HepG2 (cell line): Measurements from ENCODE around the gene HEXIM1. TPM values are rescaled to one million over a fixed set of nuclear protein-coding genes. Genes with fewer than 3 reads are reported as not detected.

Experiments used
- ARNT2 ChIP-seq: sonication (generic); formaldehyde crosslinking; IDR thresholded peaks from 2 replicates; pipeline ENCODE4 v1.8.0; 2022; ENCODE audit warnings: mild to moderate bottlenecking, low read depth, missing genetic modification reagents, moderate library complexity
- BHLHE40 ChIP-seq: IDR thresholded peaks from 2 replicates; pipeline ENCODE4 v1.6.1; 2011; ENCODE audit warnings: low read length, improper control_type of control experiment
- CC2D1A ChIP-seq: sonication (generic); formaldehyde crosslinking; IDR thresholded peaks from 2 replicates; pipeline ENCODE4 v1.8.1; 2023; ENCODE audit warnings: mild to moderate bottlenecking, missing genetic modification reagents
- EZH2 ChIP-seq: conservative IDR thresholded peaks from 2 replicates; pipeline ENCODE4 v1.6.1; 2012; ENCODE audit warnings: mild to moderate bottlenecking, low read depth, low read length, moderate library complexity
- HIC2 ChIP-seq: sonication (generic); formaldehyde crosslinking; IDR thresholded peaks from 2 replicates; pipeline ENCODE4 v1.9.0; 2022; ENCODE audit warnings: low read depth, missing genetic modification reagents
- HNRNPK ChIP-seq: fragments of 200-400 bp; formaldehyde crosslinking; IDR thresholded peaks from 2 replicates; pipeline ENCODE4 v1.6.1; 2018; ENCODE audit warnings: low read length, low read depth, moderate library complexity, mild to moderate bottlenecking; ENCODE audit not compliant: poor library complexity, severe bottlenecking
- MAX ChIP-seq: IDR thresholded peaks from 2 replicates; pipeline ENCODE4 v1.6.1; 2012; ENCODE audit warnings: inconsistent platforms
- MED13 ChIP-seq: sonication (generic); formaldehyde crosslinking; IDR thresholded peaks from 2 replicates; pipeline ENCODE4 v1.5.0; 2020; ENCODE audit warnings: missing genetic modification reagents
- POLR2AphosphoS5 ChIP-seq: IDR thresholded peaks from 2 replicates; pipeline ENCODE4 v1.6.1; 2012; ENCODE audit warnings: low read depth, low read length
- RORA ChIP-seq: sonication (generic); formaldehyde crosslinking; IDR thresholded peaks from 2 replicates; pipeline ENCODE4 v1.5.0; 2020; ENCODE audit warnings: mild to moderate bottlenecking, missing genetic modification reagents, moderate library complexity
- RXRA ChIP-seq: sonication (generic); formaldehyde crosslinking; IDR thresholded peaks from 2 replicates; pipeline ENCODE4 v1.5.1; 2020; ENCODE audit warnings: missing genetic modification reagents
- SMAD1 ChIP-seq: sonication (generic); formaldehyde crosslinking; IDR thresholded peaks from 2 replicates; pipeline ENCODE4 v1.4.0; 2020; ENCODE audit warnings: missing genetic modification reagents, low read depth, mild to moderate bottlenecking, borderline replicate concordance
- ZC3H4 ChIP-seq: sonication (generic); formaldehyde crosslinking; IDR thresholded peaks from 2 replicates; pipeline ENCODE4 v1.4.0; 2020; ENCODE audit warnings: missing genetic modification reagents, borderline replicate concordance
- ZFAT ChIP-seq: sonication (generic); formaldehyde crosslinking; conservative IDR thresholded peaks from 2 replicates; pipeline ENCODE4 v1.8.1; 2023; ENCODE audit warnings: missing genetic modification reagents, inconsistent platforms
- ZNF256 ChIP-seq: sonication (generic); formaldehyde crosslinking; conservative IDR thresholded peaks from 2 replicates; pipeline ENCODE4 v1.4.0; 2020; ENCODE audit warnings: missing genetic modification reagents
- ZNF333 ChIP-seq: sonication (generic); formaldehyde crosslinking; IDR thresholded peaks from 2 replicates; pipeline ENCODE4 v1.4.0; 2020; ENCODE audit warnings: mild to moderate bottlenecking, missing genetic modification reagents, borderline replicate concordance
- ZNF619 ChIP-seq: sonication (generic); formaldehyde crosslinking; IDR thresholded peaks from 2 replicates; pipeline ENCODE4 v1.4.0; 2020; ENCODE audit warnings: mild to moderate bottlenecking, missing genetic modification reagents
- ZNF713 ChIP-seq: sonication (generic); formaldehyde crosslinking; IDR thresholded peaks from 2 replicates; pipeline ENCODE4 v1.4.0; 2020; ENCODE audit warnings: mild to moderate bottlenecking, missing genetic modification reagents
- polyA plus RNA-seq, 8 experiments: library from polyadenylated mRNA; depleted of rRNA in 3 of 8; stranded (reverse) in 7 of 8; unstranded in 1 of 8; fragments of >200 nt; fragmentation: Illumina TruSeq in 4 of 8; extraction: Trizol in 4 of 8; gene quantifications; 2 replicates each; pipeline versions ENCODE4 v1.2.1 to v1.2.3, GENCODE V29; 2011 to 2016; ENCODE audit warnings: low read depth in 4 of 8, missing spikeins in 1 of 8, mixed read lengths in 1 of 8; ENCODE audit not compliant: insufficient read depth in 1 of 8
- total RNA-seq, 5 experiments: library from RNA; depleted of rRNA; stranded (reverse); fragments of >200 nt; fragmentation: Illumina TruSeq; extraction: Trizol; gene quantifications; 2 replicates each; pipeline ENCODE4 v1.2.3, GENCODE V29; 2016; ENCODE audit warnings: low read depth in 1 of 5
- TF ChIP-seq, protein P1 (sequence below): sonication (generic); formaldehyde crosslinking; IDR thresholded peaks from 2 replicates; pipeline ENCODE4 v1.9.0; 2021; ENCODE audit warnings: mild to moderate bottlenecking, missing genetic modification reagents
- TF ChIP-seq, protein P2 (sequence below): sonication (generic); formaldehyde crosslinking; IDR thresholded peaks from 2 replicates; pipeline ENCODE4 v1.4.0; 2020; ENCODE audit warnings: mild to moderate bottlenecking, missing genetic modification reagents

The HEXIM1 gene
- total and polyA plus RNA-seq, 2 of the 13 experiments (the other 11 are each of a cell fraction or from before 2014, with no cell fraction given), result 10.5 to 16.6 TPM

GRCh38 chr17:45131616-45132319, 16.5 kb upstream of the HEXIM1 start (continued):
- TF ChIP-seq, protein P1, sequence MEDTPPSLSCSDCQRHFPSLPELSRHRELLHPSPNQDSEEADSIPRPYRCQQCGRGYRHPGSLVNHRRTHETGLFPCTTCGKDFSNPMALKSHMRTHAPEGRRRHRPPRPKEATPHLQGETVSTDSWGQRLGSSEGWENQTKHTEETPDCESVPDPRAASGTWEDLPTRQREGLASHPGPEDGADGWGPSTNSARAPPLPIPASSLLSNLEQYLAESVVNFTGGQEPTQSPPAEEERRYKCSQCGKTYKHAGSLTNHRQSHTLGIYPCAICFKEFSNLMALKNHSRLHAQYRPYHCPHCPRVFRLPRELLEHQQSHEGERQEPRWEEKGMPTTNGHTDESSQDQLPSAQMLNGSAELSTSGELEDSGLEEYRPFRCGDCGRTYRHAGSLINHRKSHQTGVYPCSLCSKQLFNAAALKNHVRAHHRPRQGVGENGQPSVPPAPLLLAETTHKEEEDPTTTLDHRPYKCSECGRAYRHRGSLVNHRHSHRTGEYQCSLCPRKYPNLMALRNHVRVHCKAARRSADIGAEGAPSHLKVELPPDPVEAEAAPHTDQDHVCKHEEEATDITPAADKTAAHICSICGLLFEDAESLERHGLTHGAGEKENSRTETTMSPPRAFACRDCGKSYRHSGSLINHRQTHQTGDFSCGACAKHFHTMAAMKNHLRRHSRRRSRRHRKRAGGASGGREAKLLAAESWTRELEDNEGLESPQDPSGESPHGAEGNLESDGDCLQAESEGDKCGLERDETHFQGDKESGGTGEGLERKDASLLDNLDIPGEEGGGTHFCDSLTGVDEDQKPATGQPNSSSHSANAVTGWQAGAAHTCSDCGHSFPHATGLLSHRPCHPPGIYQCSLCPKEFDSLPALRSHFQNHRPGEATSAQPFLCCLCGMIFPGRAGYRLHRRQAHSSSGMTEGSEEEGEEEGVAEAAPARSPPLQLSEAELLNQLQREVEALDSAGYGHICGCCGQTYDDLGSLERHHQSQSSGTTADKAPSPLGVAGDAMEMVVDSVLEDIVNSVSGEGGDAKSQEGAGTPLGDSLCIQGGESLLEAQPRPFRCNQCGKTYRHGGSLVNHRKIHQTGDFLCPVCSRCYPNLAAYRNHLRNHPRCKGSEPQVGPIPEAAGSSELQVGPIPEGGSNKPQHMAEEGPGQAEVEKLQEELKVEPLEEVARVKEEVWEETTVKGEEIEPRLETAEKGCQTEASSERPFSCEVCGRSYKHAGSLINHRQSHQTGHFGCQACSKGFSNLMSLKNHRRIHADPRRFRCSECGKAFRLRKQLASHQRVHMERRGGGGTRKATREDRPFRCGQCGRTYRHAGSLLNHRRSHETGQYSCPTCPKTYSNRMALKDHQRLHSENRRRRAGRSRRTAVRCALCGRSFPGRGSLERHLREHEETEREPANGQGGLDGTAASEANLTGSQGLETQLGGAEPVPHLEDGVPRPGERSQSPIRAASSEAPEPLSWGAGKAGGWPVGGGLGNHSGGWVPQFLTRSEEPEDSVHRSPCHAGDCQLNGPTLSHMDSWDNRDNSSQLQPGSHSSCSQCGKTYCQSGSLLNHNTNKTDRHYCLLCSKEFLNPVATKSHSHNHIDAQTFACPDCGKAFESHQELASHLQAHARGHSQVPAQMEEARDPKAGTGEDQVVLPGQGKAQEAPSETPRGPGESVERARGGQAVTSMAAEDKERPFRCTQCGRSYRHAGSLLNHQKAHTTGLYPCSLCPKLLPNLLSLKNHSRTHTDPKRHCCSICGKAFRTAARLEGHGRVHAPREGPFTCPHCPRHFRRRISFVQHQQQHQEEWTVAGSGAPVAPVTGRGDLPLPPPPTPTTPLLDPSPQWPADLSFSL (CRISPR knock-in tag), result no peak
- TF ChIP-seq, protein P2, sequence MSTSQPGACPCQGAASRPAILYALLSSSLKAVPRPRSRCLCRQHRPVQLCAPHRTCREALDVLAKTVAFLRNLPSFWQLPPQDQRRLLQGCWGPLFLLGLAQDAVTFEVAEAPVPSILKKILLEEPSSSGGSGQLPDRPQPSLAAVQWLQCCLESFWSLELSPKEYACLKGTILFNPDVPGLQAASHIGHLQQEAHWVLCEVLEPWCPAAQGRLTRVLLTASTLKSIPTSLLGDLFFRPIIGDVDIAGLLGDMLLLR (CRISPR knock-in tag), result no peak
- TF ChIP-seq MED13 (no peak), ZNF713 (CRISPR knock-in tag) (no peak), RORA (CRISPR knock-in tag) (no peak), ZNF256 (0 out of 2 replicates have a peak, but pooled peaks have one; percentile 27), ZC3H4 (CRISPR knock-in tag) (no peak), ZNF333 (CRISPR knock-in tag) (no peak), CC2D1A (CRISPR knock-in tag) (no peak), RXRA (CRISPR knock-in tag) (peak; percentile 70; the same call in 1 of the 2 replicates), ARNT2 (CRISPR knock-in tag) (0 out of 2 replicates have a peak, but pooled peaks have one; percentile 27), ZNF619 (no peak), MAX (no peak), SMAD1 (no peak), HNRNPK (peak; percentile 48), ZFAT (no peak), HIC2 (peak; percentile 29; the same call in 1 of the 2 replicates), BHLHE40 (no peak), POLR2AphosphoS5 (no peak), EZH2 (no peak)
